Muscle of arm (tissue), 12 donors: ENCODE results near the gene PDP2. TPM values are rescaled to one million over a fixed set of nuclear protein-coding genes. Genes with fewer than 3 reads are reported as not detected.
"Not testable (repeated sequence)": the region's sequence is repeated elsewhere in the genome, so short reads cannot be mapped to it uniquely, and the experiment has no call there.

ENCODE experiments used
- DNase-seq: peaks from one replicate; pipeline ENCODE4 v3.0.0-alpha.2; 2013
- polyA plus RNA-seq, 12 donors: library from polyadenylated mRNA; unstranded; fragments of 120-200 nt; gene quantifications; one replicate each; pipeline ENCODE4 v1.2.1, GENCODE V29; 2013; ENCODE audit not compliant: insufficient read length in 12 of 12

Gene PDP2
- polyA plus RNA-seq, 12 donors = 2.2 to 8.6 (median 2.9) TPM; not detected in 1

DNA sequence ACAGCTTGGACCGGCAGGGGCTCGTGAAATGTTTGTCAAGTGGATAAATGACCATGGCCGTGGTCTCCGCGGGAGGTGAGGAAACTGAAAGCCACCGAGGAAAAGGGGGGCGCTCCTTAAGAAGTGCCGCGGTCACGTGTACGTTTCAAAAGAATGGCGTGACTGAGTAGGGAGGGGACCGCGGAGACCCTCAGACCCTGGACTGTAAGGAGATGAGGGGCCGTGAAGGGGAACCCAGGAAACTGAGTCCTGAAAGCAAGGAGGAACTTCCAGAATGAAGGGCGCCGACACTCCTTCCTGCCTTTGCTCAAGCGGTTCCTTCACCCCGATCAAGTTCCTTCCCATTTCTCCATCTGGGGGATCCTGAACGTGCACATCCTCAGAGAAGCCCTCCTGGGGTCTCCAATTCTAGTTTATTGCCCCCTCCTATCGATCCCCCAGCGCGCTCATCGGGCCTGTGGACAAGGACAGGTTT lies 54.6 kb downstream of the PDP2 start:
- DNase-seq = not testable (repeated sequence)

DNA sequence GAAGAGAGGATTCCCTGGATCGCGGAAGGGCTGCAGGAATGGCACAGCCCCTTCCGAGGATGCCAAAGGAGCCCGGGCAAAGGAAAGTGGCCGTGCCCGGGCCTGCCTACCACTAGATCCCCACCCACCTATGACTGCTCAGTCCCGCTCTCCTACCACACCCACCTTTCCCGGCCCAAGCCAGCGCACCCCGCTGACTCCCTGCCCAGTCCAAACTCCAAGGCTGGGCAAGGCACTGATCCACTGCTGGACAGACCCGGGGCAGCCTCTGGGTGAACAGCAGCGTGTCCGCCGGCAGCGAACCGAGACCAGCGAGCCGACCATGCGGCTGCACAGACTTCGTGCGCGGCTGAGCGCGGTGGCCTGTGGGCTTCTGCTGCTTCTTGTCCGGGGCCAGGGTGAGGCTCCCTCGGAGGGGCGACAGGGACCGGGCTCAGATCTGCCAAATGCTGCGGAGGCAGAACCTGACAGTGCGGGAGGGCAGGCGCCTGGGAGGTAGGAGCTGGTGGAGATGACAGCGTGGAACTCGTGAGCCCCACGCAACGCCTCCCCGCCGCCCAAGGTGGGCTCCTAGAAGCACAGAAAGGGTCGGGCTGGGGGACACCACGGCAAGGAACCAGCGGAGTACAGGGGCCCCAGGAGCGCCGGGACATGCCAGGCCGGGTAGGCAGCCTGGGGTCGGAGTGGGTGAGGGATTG lies 55.1 kb downstream of the PDP2 start, which contains the start of gene CES2:
Gene CES2 (plus strand): TSS at position 203 of the 698 bp plus-strand sequence. CDS start 120 bp downstream, at position 323.
- no peak for DNase-seq

DNA sequence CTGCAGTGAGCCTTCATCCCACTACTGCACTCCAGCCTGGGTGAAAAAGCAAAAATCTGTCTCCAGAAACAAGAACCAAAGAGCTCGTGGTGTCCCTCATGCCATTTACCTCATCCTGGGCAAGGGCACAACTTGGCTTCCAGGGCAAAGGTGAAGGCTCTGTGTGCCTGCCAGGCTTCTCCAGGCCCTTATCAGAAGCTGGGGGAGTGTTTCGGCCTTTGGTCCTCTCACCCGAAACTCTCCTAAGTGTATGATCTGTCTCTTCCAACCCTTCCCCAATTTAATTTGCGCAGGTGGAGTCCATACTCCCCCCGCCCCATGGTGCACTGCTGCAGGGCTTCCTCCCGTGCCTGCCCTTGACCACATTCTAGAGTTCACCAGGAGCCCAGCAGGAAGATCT lies 56.1 kb downstream of the PDP2 start:
- DNase-seq = no peak

DNA sequence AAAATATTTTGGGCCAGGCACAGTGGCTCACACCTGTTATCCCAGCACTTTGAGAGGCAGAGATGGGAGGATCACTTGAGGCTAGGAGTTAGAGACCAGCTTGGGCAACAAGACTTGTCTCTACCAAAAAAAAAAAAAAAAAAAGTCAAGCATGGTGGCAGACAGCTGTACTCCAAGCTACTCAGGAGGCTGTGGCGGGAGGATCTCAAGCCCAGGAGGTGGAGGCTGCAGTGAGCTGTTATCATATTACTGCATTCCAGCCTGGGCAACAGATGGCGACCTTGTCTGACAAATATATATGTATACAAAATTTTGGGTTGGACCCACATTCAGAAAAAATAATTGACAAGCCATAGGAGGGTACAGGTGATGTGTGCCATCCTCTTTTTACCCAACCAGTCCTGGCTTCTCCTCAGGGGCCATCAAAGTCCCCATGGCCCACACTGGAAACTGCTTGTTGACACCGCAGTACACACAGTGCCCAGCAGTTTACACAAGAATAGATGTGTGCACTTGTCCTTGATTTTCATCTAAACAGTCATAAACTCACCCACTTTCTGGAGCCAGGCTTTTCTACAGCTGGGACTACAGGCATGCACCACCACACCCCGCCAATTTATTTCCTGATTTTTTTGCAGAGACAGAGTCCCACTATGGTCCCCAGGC lies 56.7 kb downstream of the PDP2 start:
- DNase-seq = no peak

- no peak for DNase-seq
These were observed 57.5 kb downstream of the PDP2 start for GRCh38 chr16:66937725-66938337.

GRCh38 chr16:66939366-66939765 lies 59.1 kb downstream of the PDP2 start:
- no peak for DNase-seq

GRCh38 chr16:66940236-66940635 lies 59.9 kb downstream of the PDP2 start:
- DNase-seq = no peak

Other genes with a start within 250 kb of the PDP2 start
- gene CMTM4, start 183.8 kb upstream of the PDP2 start, polyA plus RNA-seq = 10 to 100 TPM in 8 of 12 donors, 1 to 10 TPM in 3, not detected in 1; 8.4 to 18.7 (median 11.0) TPM
- 100 to 1,000 TPM in 5 of 12 donors, 10 to 100 TPM in 6, not detected in 1; 71.3 to 129 (median 97.6) TPM for gene DYNC1LI2, start 128.9 kb upstream of the PDP2 start, polyA plus RNA-seq
- not detected for gene TERB1, start 78.9 kb upstream of the PDP2 start, polyA plus RNA-seq
- 10 to 100 TPM in 11 of 12 donors, not detected in 1; 22.1 to 58.2 (median 45.9) TPM for gene NAE1, start 49.5 kb upstream of the PDP2 start, polyA plus RNA-seq
- gene CA7, start 36.1 kb upstream of the PDP2 start, polyA plus RNA-seq = 10 to 100 TPM in 1 of 12 donors, not detected in 11; 16.6 TPM
- gene CDH16, start 38.4 kb downstream of the PDP2 start, polyA plus RNA-seq = 1 to 10 TPM in 1 of 12 donors, under 1 TPM in 7, not detected in 4; 0.12 to 1.2 (median 0.16) TPM
- gene RRAD, start 45.0 kb downstream of the PDP2 start, polyA plus RNA-seq = 10 to 100 TPM in 1 of 12 donors, 1 to 10 TPM in 10, not detected in 1; 2.8 to 15.8 (median 4.8) TPM
- gene CIAO2B, start 53.9 kb downstream of the PDP2 start, polyA plus RNA-seq = 10 to 100 TPM in 11 of 12 donors, not detected in 1; 33.1 to 88.0 (median 78.6) TPM
- gene CES2, start 55.0 kb downstream of the PDP2 start, polyA plus RNA-seq = 10 to 100 TPM in 11 of 12 donors, not detected in 1; 22.3 to 46.3 (median 29.1) TPM
- gene CES3, start 80.8 kb downstream of the PDP2 start, polyA plus RNA-seq = under 1 TPM in 10 of 12 donors, not detected in 2; 0.20 to 0.60 (median 0.39) TPM
- gene CES4A, start 108.1 kb downstream of the PDP2 start, polyA plus RNA-seq = 10 to 100 TPM in 1 of 12 donors, 1 to 10 TPM in 9, not detected in 2; 1.5 to 14.7 (median 2.5) TPM
- gene CBFB, start 148.6 kb downstream of the PDP2 start, polyA plus RNA-seq = 10 to 100 TPM in 11 of 12 donors, not detected in 1; 35.5 to 56.0 (median 42.3) TPM
- gene PHAF1, start 229.4 kb downstream of the PDP2 start, polyA plus RNA-seq = 10 to 100 TPM in 11 of 12 donors, not detected in 1; 16.2 to 23.9 (median 19.7) TPM